Mononuclear cell (primary cell): ENCODE results near the gene TMEM164. TPM values are rescaled to one million over a fixed set of nuclear protein-coding genes. Genes with fewer than 3 reads are reported as not detected.

Source experiments
- H3K27me3 ChIP-seq: 2 replicates; pipeline ENCODE4 v1.6.0; 2011; ENCODE audit warnings: low read length, control low read depth; ENCODE audit not compliant: insufficient read depth
- H3K4me1 ChIP-seq: 2 replicates; pipeline ENCODE4 v1.5.1; 2011; ENCODE audit warnings: mild to moderate bottlenecking, low read length, control low read depth; ENCODE audit not compliant: insufficient read depth
- H3K4me3 ChIP-seq: 2 replicates; pipeline ENCODE4 v1.5.1; 2011; ENCODE audit warnings: mild to moderate bottlenecking, low read length, moderate library complexity
- H3K9me3 ChIP-seq: 2 replicates; pipeline ENCODE4 v1.5.1; 2011; ENCODE audit warnings: low read depth, mild to moderate bottlenecking, control low read depth, low read length
- total RNA-seq: library from RNA; depleted of rRNA; stranded (reverse); fragments of >200 nt; gene quantifications from one replicate; pipeline ENCODE4 v1.2.3, GENCODE V29; 2012

Gene TMEM164
- total RNA-seq, 1 donor: 13.5 TPM

DNA sequence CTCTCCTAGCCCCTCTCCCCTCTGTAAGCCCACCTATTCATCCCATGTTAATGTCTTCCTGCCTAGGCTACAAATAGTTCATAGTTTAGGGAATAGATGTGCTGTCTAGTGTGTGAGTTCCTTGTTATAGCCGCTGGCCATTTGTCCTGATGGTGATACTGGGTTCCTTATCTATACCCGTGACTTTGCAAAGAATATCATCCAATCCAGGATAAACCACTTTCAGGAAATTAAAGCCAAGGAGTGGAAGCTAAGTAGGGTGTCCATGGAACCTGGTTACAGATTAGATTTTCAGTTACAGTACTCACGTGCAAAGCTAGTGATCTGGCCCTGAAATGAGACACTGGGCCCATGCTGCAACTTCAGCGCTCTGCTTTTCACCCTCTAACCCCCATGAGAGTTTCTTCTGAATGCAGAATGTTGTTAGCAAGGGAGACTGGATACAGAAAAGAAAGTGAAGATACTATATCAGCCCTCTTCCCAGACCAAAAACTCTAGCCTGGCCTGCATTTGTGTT lies 111.4 kb downstream of the TMEM164 start:
- Histone ChIP-seq H3K27me3 (no peaks in the 10 kb centered on the region), H3K4me1 (peaks cover 4% of the 10 kb centered on the region), H3K9me3 (no peaks in the 10 kb centered on the region), H3K4me3 (no peak overlapping the region)

DNA sequence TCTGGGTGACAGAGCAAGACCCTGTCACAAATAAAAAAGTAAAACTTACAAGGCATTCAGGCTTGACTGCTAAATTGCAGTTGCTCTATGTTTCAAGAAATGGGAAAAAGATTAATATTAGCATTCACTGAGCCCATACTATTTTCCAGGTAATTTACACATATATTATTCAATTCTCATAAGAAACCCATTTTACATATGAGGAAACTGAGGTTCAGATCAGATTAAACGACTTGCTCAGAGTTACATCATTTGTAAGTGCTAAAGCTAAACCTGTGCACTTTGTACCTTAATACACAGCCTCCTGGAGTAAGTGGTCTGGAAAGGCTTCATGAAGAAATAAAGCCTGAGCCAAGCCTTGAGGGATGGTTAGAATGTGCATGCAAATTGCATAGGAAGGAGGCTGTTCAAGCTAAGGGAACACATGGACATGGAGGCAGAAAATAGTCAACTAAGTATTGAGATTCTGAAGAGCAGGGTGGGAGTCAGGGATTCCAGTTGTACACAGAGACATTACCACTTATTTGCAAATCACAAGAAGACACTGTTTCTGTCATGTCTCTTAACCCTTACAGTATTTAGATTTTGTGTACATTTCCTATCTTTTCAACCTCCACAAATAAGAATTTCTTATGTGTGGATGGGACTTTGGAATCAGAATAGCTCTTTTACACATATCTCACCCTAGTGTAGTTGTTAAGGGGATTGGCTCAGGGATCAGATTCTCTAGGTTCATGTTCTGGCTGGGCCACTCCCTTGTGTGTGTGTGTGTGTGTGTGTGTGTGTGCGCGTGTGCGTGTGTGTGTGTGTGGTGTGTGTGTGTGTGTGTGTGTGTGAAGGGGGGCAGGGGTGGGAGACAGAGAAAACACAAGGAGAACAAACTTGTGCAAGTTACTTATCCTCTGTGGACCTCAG lies 113.4 kb downstream of the TMEM164 start:
- H3K9me3 ChIP-seq: no peaks in the 10 kb centered on the region

DNA sequence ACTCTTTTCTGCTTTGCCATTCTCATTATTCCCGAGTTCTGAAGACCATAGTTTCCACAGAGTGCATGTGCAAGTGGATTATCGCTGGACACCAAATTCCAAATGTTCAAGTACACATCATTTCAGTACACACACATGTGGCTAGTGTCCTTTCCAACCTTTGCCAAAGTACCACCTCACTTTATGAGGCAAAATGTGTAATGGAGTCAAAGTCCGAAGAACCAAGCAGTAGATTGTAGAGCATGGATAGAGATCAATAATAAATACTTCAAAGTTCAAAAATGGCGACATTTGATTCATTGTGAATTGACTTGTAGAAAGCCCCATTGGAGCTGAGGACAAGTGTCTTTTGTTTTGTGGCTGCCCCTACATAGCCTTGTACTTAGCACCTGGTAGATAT lies 115.6 kb downstream of the TMEM164 start:
- H3K9me3 ChIP-seq: no peaks in the 10 kb centered on the region
- H3K4me1 ChIP-seq: peaks cover 5% of the 10 kb centered on the region
- no peaks in the 10 kb centered on the region for H3K27me3 ChIP-seq
- no peak overlapping the region for H3K4me3 ChIP-seq

More for the DNA sequence above, 113.4 kb downstream of the TMEM164 start:
- Histone ChIP-seq H3K4me1 (peaks cover 5% of the 10 kb centered on the region), H3K4me3 (no peak overlapping the region), H3K27me3 (no peaks in the 10 kb centered on the region)

DNA sequence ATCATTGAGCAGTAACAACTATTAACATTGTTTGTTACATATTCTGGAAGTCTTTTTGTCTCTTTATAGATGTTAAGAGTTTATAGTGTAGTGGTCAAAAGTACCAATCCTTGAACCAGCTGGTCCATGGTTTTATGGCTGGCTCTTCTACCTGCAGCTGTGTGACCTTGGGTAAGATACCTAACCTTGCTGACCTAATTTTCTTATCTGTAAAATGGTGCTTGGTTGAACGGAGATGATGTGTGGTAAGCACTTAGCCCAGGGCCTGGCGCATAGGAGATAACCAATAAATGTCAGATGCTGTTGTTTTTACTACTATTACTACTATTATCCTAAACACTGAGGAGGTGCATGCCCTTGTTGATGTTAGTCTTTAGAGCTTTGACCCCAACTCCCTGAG lies 116.6 kb downstream of the TMEM164 start:
- Histone ChIP-seq H3K9me3 (no peaks in the 10 kb centered on the region), H3K27me3 (no peaks in the 10 kb centered on the region)

DNA sequence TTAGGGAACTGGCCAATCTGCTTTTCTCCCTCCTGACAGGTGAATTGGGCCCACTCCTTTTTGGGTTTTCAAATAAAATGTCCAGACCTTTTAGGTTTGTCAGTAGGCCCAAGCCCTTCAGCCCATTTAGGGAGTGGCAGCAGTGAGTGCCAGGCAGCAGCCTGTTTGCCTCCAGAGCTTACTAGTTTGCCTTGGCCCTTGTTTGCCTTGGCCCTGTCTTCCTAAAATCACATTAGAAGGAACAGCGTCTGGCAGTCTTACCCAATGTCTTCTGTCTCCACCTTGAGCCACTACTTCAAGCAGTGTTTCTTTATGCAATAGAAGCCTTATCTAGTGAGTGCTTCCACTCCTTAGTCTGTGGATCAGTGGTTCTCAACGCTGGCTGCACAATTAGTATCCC lies 117.1 kb downstream of the TMEM164 start:
- Histone ChIP-seq H3K9me3 (no peaks in the 10 kb centered on the region), H3K4me3 (no peak overlapping the region), H3K4me1 (peaks cover 5% of the 10 kb centered on the region), H3K27me3 (no peaks in the 10 kb centered on the region)

More for the DNA sequence above, 116.6 kb downstream of the TMEM164 start:
- Histone ChIP-seq H3K4me1 (peaks cover 5% of the 10 kb centered on the region), H3K4me3 (no peak overlapping the region)

DNA sequence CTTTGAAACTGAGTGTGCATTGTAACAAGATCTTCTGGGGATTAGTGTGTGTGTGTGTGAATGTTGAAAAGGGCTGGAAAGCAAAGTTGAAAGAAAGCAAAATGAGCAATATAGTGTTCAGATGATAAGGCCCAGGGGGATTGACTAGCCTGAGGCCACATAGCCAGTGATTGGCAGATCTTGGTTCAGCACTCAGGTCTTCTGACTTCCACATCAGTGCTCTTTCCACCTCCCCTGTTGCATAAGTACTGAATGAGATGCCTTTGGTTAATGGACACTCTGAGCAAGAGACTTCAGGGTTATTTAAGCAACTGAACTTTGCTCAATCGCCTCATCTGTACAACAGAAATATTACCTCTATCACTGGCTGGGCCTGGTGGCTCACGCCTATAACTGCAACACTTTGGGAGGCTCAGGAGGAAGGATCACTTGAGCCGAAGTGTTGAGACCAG lies 120.4 kb downstream of the TMEM164 start:
- Histone ChIP-seq H3K4me3 (no peak overlapping the region), H3K27me3 (no peaks in the 10 kb centered on the region), H3K4me1 (peaks cover 5% of the 10 kb centered on the region), H3K9me3 (no peaks in the 10 kb centered on the region)

DNA sequence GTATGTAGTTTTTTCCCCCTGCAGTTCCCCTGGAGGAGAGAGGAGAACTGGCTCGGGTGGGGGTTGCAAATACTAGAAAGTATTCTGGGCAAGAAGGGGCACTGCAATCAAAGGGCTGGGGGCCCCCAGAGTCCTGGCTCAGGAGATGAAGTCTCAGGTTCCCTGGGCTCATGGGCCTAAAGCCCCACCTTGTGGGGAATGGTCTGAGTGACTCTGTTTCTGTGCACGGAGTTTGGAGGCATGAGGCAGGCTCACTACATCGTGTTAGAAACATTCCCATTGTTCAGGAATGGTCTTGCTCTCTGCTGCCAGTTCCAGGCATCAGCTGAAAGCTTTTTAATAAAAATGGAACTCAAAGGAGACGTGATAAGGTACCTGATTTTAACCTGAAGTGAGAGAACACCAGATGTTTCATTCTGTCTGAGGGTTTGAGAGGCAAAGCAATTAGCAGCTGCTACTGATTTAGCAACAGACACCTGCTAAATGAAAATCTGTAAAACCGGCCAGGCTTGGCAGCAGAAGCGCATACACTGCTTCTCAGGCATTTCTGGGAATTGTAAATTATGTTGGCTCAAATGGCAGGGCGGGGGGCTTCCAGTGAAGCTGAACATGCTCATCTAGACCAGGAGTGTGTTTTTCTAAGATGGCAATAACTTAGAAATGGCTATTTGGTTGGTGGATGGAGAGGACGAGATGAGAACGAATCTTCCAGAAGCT lies 122.7 kb downstream of the TMEM164 start:
- Histone ChIP-seq H3K9me3 (no peaks in the 10 kb centered on the region), H3K4me3 (no peak overlapping the region), H3K4me1 (no peaks in the 10 kb centered on the region)

DNA sequence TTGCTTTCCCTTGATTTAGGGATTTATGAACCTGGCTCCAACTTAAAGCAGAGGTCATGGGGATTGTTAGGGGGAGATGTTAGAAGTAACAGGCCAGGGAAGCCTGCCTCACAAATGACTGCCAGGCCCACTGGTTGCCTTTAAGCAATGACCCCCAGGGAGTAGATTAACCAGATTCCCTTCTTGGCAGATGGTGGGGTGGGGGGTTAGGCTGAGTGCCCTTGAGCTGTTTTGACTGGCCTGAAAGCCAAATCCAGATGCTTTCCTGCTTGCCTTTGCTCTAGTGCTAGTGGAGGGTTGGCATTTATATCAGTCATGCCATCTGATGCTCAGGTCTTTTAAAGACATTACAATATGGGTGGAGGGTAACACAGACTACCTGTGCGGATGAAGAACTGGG lies 128.1 kb downstream of the TMEM164 start:
- Histone ChIP-seq H3K9me3 (no peaks in the 10 kb centered on the region), H3K4me1 (no peaks in the 10 kb centered on the region), H3K4me3 (no peak overlapping the region), H3K27me3 (no peaks in the 10 kb centered on the region)

More for the DNA sequence above, 122.7 kb downstream of the TMEM164 start:
- H3K27me3 ChIP-seq: no peaks in the 10 kb centered on the region

DNA sequence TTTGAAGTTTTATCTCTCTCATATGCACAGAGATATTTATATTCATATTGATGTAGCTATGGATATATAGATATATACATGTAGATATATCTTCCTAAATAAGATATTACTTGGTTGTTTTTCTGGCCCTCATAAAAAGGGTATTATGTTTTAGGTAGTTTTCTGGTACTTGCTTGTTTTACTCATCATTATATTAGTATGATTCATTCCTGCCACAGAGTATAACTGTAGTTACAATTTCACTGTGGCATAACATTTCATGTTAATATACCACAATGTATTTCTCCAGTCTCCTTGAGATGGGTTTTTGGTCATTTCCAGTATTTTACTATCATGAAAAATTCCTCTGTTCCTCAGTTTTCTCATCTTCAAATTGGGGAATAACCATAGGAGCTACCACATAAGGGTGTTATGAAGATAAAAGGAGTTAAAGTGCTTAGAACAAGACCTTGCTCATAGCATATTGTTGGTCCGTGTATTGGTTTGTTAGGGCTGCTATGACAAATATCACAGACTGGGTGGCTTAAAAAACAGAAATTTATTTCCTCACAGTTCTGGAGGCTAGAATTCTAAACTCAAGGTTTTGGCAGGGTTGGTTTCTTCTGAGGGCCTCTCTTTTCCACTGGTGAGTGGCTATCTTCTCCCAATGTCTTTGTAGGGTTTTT lies 129.7 kb downstream of the TMEM164 start:
- Histone ChIP-seq H3K9me3 (no peaks in the 10 kb centered on the region), H3K27me3 (no peaks in the 10 kb centered on the region), H3K4me3 (no peak overlapping the region), H3K4me1 (no peaks in the 10 kb centered on the region)

DNA sequence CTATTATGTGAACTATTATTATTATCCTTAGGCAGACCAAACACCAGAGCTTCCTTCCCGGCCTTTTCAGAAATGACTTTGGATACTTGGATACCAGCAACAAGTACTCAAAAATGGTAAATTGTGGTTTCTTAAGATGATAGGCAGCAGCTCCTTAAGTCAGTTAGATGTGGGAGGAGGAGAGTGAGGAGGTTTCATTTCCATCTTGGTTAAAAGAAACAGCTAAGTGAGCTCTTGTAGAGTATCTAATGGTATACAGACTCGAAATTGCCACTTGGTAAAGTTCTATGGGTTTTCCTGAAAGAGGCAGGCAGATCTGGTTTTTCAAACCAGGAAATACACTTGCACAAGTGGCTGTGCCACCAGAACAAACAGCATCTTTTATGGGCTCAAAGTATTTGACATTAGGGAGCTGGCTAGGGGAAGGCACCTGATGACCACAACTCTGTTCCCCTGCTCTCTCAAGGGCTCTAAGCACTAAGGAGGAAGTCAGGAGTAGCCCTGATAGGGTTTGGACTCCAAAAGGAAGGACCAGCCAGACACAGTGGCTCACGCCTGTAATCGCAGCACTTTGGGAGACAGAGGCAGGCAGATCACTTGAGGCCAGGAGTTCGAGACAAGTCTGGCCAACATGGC lies 130.9 kb downstream of the TMEM164 start:
- Histone ChIP-seq H3K9me3 (no peaks in the 10 kb centered on the region), H3K4me3 (no peak overlapping the region), H3K27me3 (no peaks in the 10 kb centered on the region), H3K4me1 (no peaks in the 10 kb centered on the region)

DNA sequence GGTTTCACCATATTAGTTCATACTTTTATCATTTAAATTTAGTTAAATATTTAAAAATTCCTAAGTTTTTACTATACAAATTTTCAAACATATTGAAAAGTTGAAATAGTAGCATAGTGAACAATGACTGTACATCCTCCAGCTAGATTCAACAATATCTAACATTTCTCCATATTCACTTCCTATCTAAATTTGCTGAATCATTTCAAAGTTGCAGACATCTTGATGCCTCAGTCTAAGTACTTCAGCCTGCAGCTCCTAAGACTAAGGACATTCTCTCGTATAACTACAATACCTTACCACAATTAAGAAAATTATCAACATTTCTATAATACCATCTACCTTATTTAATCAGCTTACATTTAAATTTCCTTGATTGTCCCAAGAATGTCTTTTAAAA lies 132.7 kb downstream of the TMEM164 start:
- Histone ChIP-seq H3K9me3 (no peaks in the 10 kb centered on the region), H3K4me3 (no peak overlapping the region), H3K27me3 (no peaks in the 10 kb centered on the region), H3K4me1 (no peaks in the 10 kb centered on the region)

DNA sequence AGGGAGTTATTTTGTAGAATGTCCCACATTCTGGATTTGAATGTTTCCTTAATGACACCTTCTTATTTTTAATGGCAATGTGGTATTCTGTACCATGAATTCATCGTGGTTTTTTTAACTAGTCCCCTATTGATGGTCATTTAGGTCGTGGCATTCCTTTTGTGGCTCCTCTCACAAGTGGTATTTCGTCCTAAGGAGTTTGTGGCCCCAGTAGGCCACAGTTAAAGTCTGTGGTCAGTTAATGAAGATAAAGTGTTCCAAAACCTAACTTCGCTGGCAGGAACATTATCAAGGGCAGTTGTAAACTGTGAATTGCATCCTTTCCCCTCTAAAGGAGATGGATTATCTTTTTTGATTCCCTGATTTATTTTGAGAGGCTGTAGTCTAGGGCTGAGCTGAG lies 133.2 kb downstream of the TMEM164 start:
- peaks cover 3% of the 10 kb centered on the region for H3K4me1 ChIP-seq
- no peaks in the 10 kb centered on the region for H3K9me3 ChIP-seq
- H3K27me3 ChIP-seq: no peaks in the 10 kb centered on the region
- no peak overlapping the region for H3K4me3 ChIP-seq

DNA sequence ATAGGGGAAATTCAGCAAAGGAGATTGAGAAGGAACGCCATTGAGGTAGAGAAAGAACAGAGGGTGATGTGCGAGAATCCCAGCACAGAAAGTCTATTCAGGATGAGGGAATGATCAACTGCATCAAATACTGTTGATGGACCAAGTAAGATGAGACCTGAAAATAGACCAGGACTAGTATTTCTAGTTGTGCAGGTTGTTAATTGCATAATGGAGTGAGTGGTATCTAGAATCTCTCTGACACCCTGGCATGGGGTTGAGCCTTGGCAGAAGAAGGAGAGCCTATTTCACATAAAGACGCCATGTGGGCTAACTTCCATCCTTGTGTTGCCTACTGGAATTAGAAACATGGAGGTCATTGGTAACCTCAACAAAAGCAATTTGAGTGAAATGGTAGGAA lies 135.6 kb downstream of the TMEM164 start:
- Histone ChIP-seq H3K4me1 (peaks cover 3% of the 10 kb centered on the region), H3K27me3 (no peaks in the 10 kb centered on the region), H3K9me3 (no peaks in the 10 kb centered on the region), H3K4me3 (no peak overlapping the region)

DNA sequence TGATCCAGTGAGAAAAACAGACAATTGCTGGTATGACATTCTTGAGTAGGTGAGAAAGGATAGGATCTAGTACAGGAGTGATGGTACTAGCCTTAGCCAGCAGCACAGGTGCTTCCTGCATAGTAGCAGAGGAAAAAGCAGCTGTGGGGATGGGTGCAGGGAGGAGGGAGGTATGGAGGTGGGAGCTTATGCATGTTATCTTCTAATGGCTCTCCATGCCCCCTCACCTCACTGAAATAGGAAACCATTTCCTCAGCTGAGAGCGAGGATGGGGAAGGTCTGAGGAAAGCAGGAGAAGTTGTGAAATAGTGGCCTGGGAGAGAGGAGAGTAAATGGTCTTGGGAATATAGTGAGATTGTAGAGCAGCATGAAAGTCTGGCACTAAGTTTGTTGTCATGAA lies 136.3 kb downstream of the TMEM164 start:
- Histone ChIP-seq H3K27me3 (no peaks in the 10 kb centered on the region), H3K4me1 (peaks cover 3% of the 10 kb centered on the region), H3K9me3 (no peaks in the 10 kb centered on the region), H3K4me3 (no peak overlapping the region)
